IMR-90 (cell line): ENCODE results near the gene ARHGEF38. TPM values are rescaled to one million over a fixed set of nuclear protein-coding genes. Genes with fewer than 3 reads are reported as not detected.

Source experiments
- ATAC-seq: fragments of 200-7000 bp; cut with Tn5 transposase; 2 replicates; pipeline ENCODE4 v1.9.1; 2020; ENCODE audit warnings: low read depth, mild to moderate bottlenecking, moderate library complexity
- BruUV-seq: library from RNA; stranded (reverse); fragments of 400-500 nt; replicated peaks from 2 replicates; lab custom pipeline; 2021; lab: Mats Ljungman, UMichigan
- CTCF ChIA-PET: fragments of 300-600 bp; formaldehyde crosslinking; extraction: SDS; loops from one replicate; lab custom pipeline; 2021; ENCODE audit warnings: antibody characterized with exemption; lab: Yijun Ruan, JAX
- POLR2A ChIA-PET: fragments of 300-600 bp; sonication (Branson Sonifier 250); formaldehyde crosslinking; loops from one replicate; lab custom pipeline; 2022; ENCODE audit warnings: antibody characterized with exemption; ENCODE audit not compliant: unreplicated experiment; lab: Charles Lee
- DNase-seq: peaks from one replicate; pipeline ENCODE4 v3.0.0; 2013
- H2AFZ ChIP-seq: replicated peaks from 2 replicates; pipeline ENCODE3; 2013; ENCODE audit warnings: low read length, mild to moderate bottlenecking; ENCODE audit not compliant: poor library complexity
- H2AK5ac ChIP-seq: 2 replicates; pipeline ENCODE4 v1.6.1; 2013; ENCODE audit warnings: low read depth, low read length, inconsistent platforms
- H2AK9ac ChIP-seq: replicated peaks from 2 replicates; pipeline ENCODE3; 2013; ENCODE audit warnings: mild to moderate bottlenecking, low read depth, low read length, moderate library complexity; ENCODE audit not compliant: poor library complexity
- H2BK120ac ChIP-seq: 2 replicates; pipeline ENCODE4 v1.6.1; 2013; ENCODE audit warnings: low read depth, low read length, inconsistent platforms
- H2BK15ac ChIP-seq: 3 replicates; pipeline ENCODE4 v1.6.1; 2013; ENCODE audit warnings: low read depth, low read length, inconsistent platforms
- H2BK20ac ChIP-seq: 2 replicates; pipeline ENCODE4 v1.6.1; 2013; ENCODE audit warnings: low read depth, mild to moderate bottlenecking, inconsistent platforms, low read length, moderate library complexity
- H2BK5ac ChIP-seq: 2 replicates; pipeline ENCODE4 v1.6.1; 2013; ENCODE audit warnings: mild to moderate bottlenecking, low read depth, low read length, inconsistent platforms; ENCODE audit not compliant: poor library complexity, severe bottlenecking
- H3K14ac ChIP-seq: replicated peaks from 2 replicates; pipeline ENCODE4 v1.6.1; 2013; ENCODE audit warnings: low read depth, low read length, inconsistent platforms
- H3K18ac ChIP-seq: 2 replicates; pipeline ENCODE4 v1.6.1; 2013; ENCODE audit warnings: low read depth, low read length, control low read depth
- H3K23ac ChIP-seq: 2 replicates; pipeline ENCODE4 v1.6.1; 2013; ENCODE audit warnings: low read depth, low read length, inconsistent platforms
- H3K27ac ChIP-seq: 2 replicates; pipeline ENCODE4 v1.5.1; 2013; ENCODE audit warnings: mild to moderate bottlenecking, control low read depth, low read length; ENCODE audit not compliant: insufficient read depth
- H3K27me3 ChIP-seq: 2 replicates; pipeline ENCODE4 v1.6.1; 2013; ENCODE audit warnings: low read length; ENCODE audit not compliant: control insufficient read depth, insufficient read depth
- H3K36me3 ChIP-seq: 2 replicates; pipeline ENCODE4 v1.6.1; 2013; ENCODE audit warnings: low read length, mixed read lengths; ENCODE audit not compliant: control insufficient read depth, insufficient read depth
- H3K4ac ChIP-seq: 2 replicates; pipeline ENCODE4 v1.6.1; 2013; ENCODE audit warnings: low read depth, low read length, inconsistent platforms
- H3K4me1 ChIP-seq: 2 replicates; pipeline ENCODE4 v1.6.1; 2013; ENCODE audit warnings: low read length, mixed read lengths; ENCODE audit not compliant: control insufficient read depth, insufficient read depth
- H3K4me2 ChIP-seq: 2 replicates; pipeline ENCODE4 v1.6.1; 2013; ENCODE audit warnings: low read depth, mild to moderate bottlenecking, control low read depth, low read length, moderate library complexity
- H3K4me3 ChIP-seq: 2 replicates; pipeline ENCODE4 v1.5.1; 2013; ENCODE audit warnings: low read depth, mild to moderate bottlenecking, control low read depth, low read length, moderate library complexity; ENCODE audit not compliant: insufficient read depth
- H3K56ac ChIP-seq: 2 replicates; pipeline ENCODE4 v1.6.1; 2013; ENCODE audit warnings: low read length, inconsistent platforms; ENCODE audit not compliant: insufficient read depth; ENCODE audit errors: extremely low read depth
- H3K79me1 ChIP-seq, 2 experiments: 2 replicates each; pipeline ENCODE4 v1.6.1; 2013; ENCODE audit warnings: low read length in 2 of 2, inconsistent platforms in 1 of 2, low read depth in 1 of 2
- H3K9ac ChIP-seq: 2 replicates; pipeline ENCODE4 v1.6.1; 2013; ENCODE audit warnings: low read depth, low read length, control low read depth
- H3K9me1 ChIP-seq: 2 replicates; pipeline ENCODE4 v1.6.1; 2013; ENCODE audit warnings: low read length, inconsistent platforms; ENCODE audit not compliant: insufficient read depth
- H3K9me3 ChIP-seq: 2 replicates; pipeline ENCODE4 v1.6.1; 2013; ENCODE audit warnings: low read length; ENCODE audit not compliant: control insufficient read depth, insufficient read depth
- H4K20me1 ChIP-seq: 2 replicates; pipeline ENCODE4 v1.6.1; 2013; ENCODE audit warnings: low read length, inconsistent platforms; ENCODE audit not compliant: insufficient read depth
- H4K5ac ChIP-seq: 2 replicates; pipeline ENCODE4 v1.6.1; 2013; ENCODE audit warnings: mild to moderate bottlenecking, low read depth, low read length, control low read depth
- H4K8ac ChIP-seq, 2 experiments: 2 replicates each; pipeline ENCODE4 v1.6.1; 2013; ENCODE audit warnings: low read depth in 2 of 2, low read length in 2 of 2, control low read depth in 1 of 2, inconsistent platforms in 1 of 2
- H4K91ac ChIP-seq: 2 replicates; pipeline ENCODE4 v1.6.1; 2013; ENCODE audit warnings: low read depth, low read length, inconsistent platforms; ENCODE audit not compliant: insufficient read depth
- CHD1 ChIP-seq: IDR thresholded peaks from 2 replicates; pipeline ENCODE4 v1.6.1; 2012; ENCODE audit warnings: low read depth, low read length, improper control_type of control experiment
- FOS ChIP-seq: fragments of 150-350 bp; IDR thresholded peaks from 2 replicates; pipeline ENCODE4 v1.6.1; 2016; ENCODE audit warnings: low read depth, low read length
- MAFK ChIP-seq: IDR thresholded peaks from 2 replicates; pipeline ENCODE4 v1.6.1; 2012; ENCODE audit warnings: low read depth, low read length, improper control_type of control experiment
- MAZ ChIP-seq: IDR thresholded peaks from 2 replicates; pipeline ENCODE4 v1.6.1; 2012; ENCODE audit warnings: low read depth, mild to moderate bottlenecking, low read length, improper control_type of control experiment, moderate library complexity, borderline replicate concordance
- MXI1 ChIP-seq: IDR thresholded peaks from 2 replicates; pipeline ENCODE4 v1.6.1; 2012; ENCODE audit warnings: low read depth, mild to moderate bottlenecking, low read length, moderate library complexity, borderline replicate concordance
- NFE2L2 ChIP-seq: fragments of 150-350 bp; IDR thresholded peaks from 2 replicates; pipeline ENCODE4 v1.6.1; 2016; ENCODE audit warnings: low read depth, mild to moderate bottlenecking, low read length
- RFX5 ChIP-seq: IDR thresholded peaks from 2 replicates; pipeline ENCODE4 v1.8.0; 2012; ENCODE audit warnings: low read depth, mild to moderate bottlenecking, low read length, moderate library complexity
- WGBS, 2 experiments: methylation state at CpG; one replicate each; pipeline versions ENCODE4 v1.1.5 to v1.1.7; 2013; ENCODE audit warnings: missing lambda C conversion rate in 2 of 2; ENCODE audit not compliant: insufficient read length in 1 of 2; ENCODE audit errors: extremely low coverage in 2 of 2; 5-methylcytosine and 5-hydroxymethylcytosine counted together
- dilution Hi-C: fragments of 300-500 bp; cut with HindIII; formaldehyde crosslinking; loops from one replicate; pipeline ENCODE4 v1.14.3; 2018; ENCODE audit warnings: low sequenced_read_pairs; ENCODE audit not compliant: unreplicated experiment
- in situ Hi-C: fragments of 300-500 bp; cut with MboI; formaldehyde crosslinking; loops from 3 replicates; pipeline ENCODE4 v1.14.3; 2019; ENCODE audit warnings: low sequenced_read_pairs, inconsistent platforms, mixed read lengths
- intact Hi-C: fragments of 100-400 bp; cut with micrococcal nuclease; formaldehyde crosslinking; loops from 2 replicates; pipeline ENCODE4 v1.10.0; 2022
- polyA plus RNA-seq, 3 experiments: library from polyadenylated mRNA; depleted of rRNA; stranded (reverse); fragments of >200 nt; gene quantifications; 2 replicates each; pipeline ENCODE4 v1.2.3, GENCODE V29; 2012; ENCODE audit warnings: low replicate concordance in 1 of 3
- total RNA-seq: library from RNA; depleted of rRNA; stranded (reverse); fragments of >200 nt; gene quantifications from 2 replicates; pipeline ENCODE4 v1.2.3, GENCODE V29; 2012

Gene ARHGEF38
- total and polyA plus RNA-seq, 2 of the 4 experiments (the other 2 are of a cell fraction), result not detected

- no peak overlapping the region for H3K14ac ChIP-seq
Measured at GRCh38 chr4:105644257-105644656, 91.8 kb downstream of the ARHGEF38 start.

More at GRCh38 chr4:105644257-105644656, 91.8 kb downstream of the ARHGEF38 start:
- CTCF ChIA-PET, result no interaction called here
- Histone ChIP-seq H4K91ac (no peak overlapping the region), H2AFZ (no peak overlapping the region), H4K5ac (no peak overlapping the region), H2BK120ac (no peak overlapping the region), H2AK5ac (no peak overlapping the region), H3K27me3 (no peaks in the 10 kb centered on the region), H3K23ac (no peak overlapping the region), H3K27ac (no peak overlapping the region), H4K20me1 (no peaks in the 10 kb centered on the region), H3K18ac (no peak overlapping the region), H4K8ac (no peak overlapping the region), H3K4me2 (no peak overlapping the region), H2BK20ac (no peak overlapping the region), H3K4me1 (no peaks in the 10 kb centered on the region), H3K4me3 (no peak overlapping the region), H3K9me3 (no peaks in the 10 kb centered on the region), H2BK15ac (no peak overlapping the region), H2BK5ac (no peak overlapping the region), H2AK9ac (no peak overlapping the region), H3K56ac (no peak overlapping the region), H3K9me1 (no peaks in the 10 kb centered on the region), H3K79me1 (no peaks in the 10 kb centered on the region), H3K36me3 (no peaks in the 10 kb centered on the region), H3K4ac (no peak overlapping the region), H3K9ac (no peak overlapping the region)
- DNase-seq (no peak), ATAC-seq (no peak)
- POLR2A ChIA-PET, result no interaction called here
- intact Hi-C loops (no loop called here), in situ Hi-C loops (no loop called here), dilution Hi-C loops (no loop called here)
- BruUV-seq, result no TSS peak
- WGBS, 2 experiments, result no CpG with 5 or more reads among the region's 2 CpGs
- TF ChIP-seq MXI1 (no peak), NFE2L2 (no peak), MAZ (no peak), FOS (no peak), RFX5 (no peak), CHD1 (no peak), MAFK (no peak)
